WTC11 (cell line): ENCODE results near the gene ITM2A. TPM values are rescaled to one million over a fixed set of nuclear protein-coding genes. Genes with fewer than 3 reads are reported as not detected.

Experiments used
- ATAC-seq: fragments of 200-7000 bp; cut with Tn5 transposase; 2 replicates; pipeline ENCODE4 v1.10.0; 2021; ENCODE audit warnings: mild to moderate bottlenecking, moderate library complexity
- CTCF ChIA-PET: fragments of 300-600 bp; sonication (Branson Sonifier 250); formaldehyde crosslinking; loops from one replicate; lab custom pipeline; 2021; ENCODE audit warnings: antibody characterized with exemption; lab: Charles Lee
- POLR2A ChIA-PET: fragments of 350-600 bp; sonication (Branson Sonifier 250); formaldehyde crosslinking; loops from one replicate; lab custom pipeline; 2021; ENCODE audit warnings: antibody characterized with exemption; lab: Charles Lee
- DNase-seq: peaks from one replicate; pipeline ENCODE4 v3.0.0; 2021; ENCODE audit warnings: low spot score
- H3K27ac Mint-ChIP-seq: 2 replicates; pipeline ENCODE4 v1.8.0; 2021; ENCODE audit warnings: mixed read lengths
- H3K27me3 Mint-ChIP-seq: 2 replicates; pipeline ENCODE4 v1.8.0; 2021; ENCODE audit warnings: low read depth, mild to moderate bottlenecking, moderate library complexity, mixed read lengths
- H3K36me3 Mint-ChIP-seq: 2 replicates; pipeline ENCODE4 v1.8.0; 2021; ENCODE audit warnings: mixed read lengths
- H3K4me1 Mint-ChIP-seq: 2 replicates; pipeline ENCODE4 v1.8.0; 2022; ENCODE audit warnings: mixed read lengths
- H3K4me3 Mint-ChIP-seq: 2 replicates; pipeline ENCODE4 v1.8.0; 2021; ENCODE audit warnings: mild to moderate bottlenecking, moderate library complexity, mixed read lengths
- H3K9me3 Mint-ChIP-seq: 2 replicates; pipeline ENCODE4 v1.8.0; 2021; ENCODE audit warnings: mixed read lengths
- ATF1 ChIP-seq: sonication (generic); formaldehyde crosslinking; IDR thresholded peaks from 2 replicates; pipeline ENCODE4 v1.8.1; 2023; ENCODE audit warnings: mild to moderate bottlenecking, moderate library complexity, missing genetic modification reagents
- ELF4 ChIP-seq: sonication (generic); formaldehyde crosslinking; IDR thresholded peaks from 2 replicates; pipeline ENCODE4 v1.8.1; 2022; ENCODE audit warnings: low read depth, mild to moderate bottlenecking, moderate library complexity, missing genetic modification reagents
- EMX1 ChIP-seq: fragments of 250-450 bp; sonication (Bioruptor Pico); IDR thresholded peaks from 2 replicates; pipeline ENCODE4 v1.8.0; 2021; ENCODE audit warnings: mild to moderate bottlenecking
- ESRRA ChIP-seq: sonication (generic); formaldehyde crosslinking; IDR thresholded peaks from 2 replicates; pipeline ENCODE4 v1.8.1; 2022; ENCODE audit warnings: mild to moderate bottlenecking, missing genetic modification reagents, borderline replicate concordance
- ETV6 ChIP-seq: sonication (generic); formaldehyde crosslinking; IDR thresholded peaks from 2 replicates; pipeline ENCODE4 v1.8.1; 2022; ENCODE audit warnings: mild to moderate bottlenecking, missing genetic modification reagents
- HMGA2 ChIP-seq: fragments of 250-450 bp; sonication (Bioruptor Pico); IDR thresholded peaks from 2 replicates; pipeline ENCODE4 v1.4.0; 2021; ENCODE audit warnings: mild to moderate bottlenecking, moderate library complexity
- OVOL2 ChIP-seq: fragments of 250-450 bp; sonication (Bioruptor Pico); IDR thresholded peaks from 2 replicates; pipeline ENCODE4 v1.9.0; 2021; ENCODE audit warnings: mild to moderate bottlenecking, borderline replicate concordance
- SMAD3 ChIP-seq: sonication (generic); formaldehyde crosslinking; IDR thresholded peaks from 2 replicates; pipeline ENCODE4 v1.8.0; 2022; ENCODE audit warnings: missing genetic modification reagents, mild to moderate bottlenecking, borderline replicate concordance
- SMAD4 ChIP-seq: sonication (generic); formaldehyde crosslinking; IDR thresholded peaks from 2 replicates; pipeline ENCODE4 v1.8.0; 2022; ENCODE audit warnings: mild to moderate bottlenecking, missing genetic modification reagents
- SP1 ChIP-seq: sonication (generic); formaldehyde crosslinking; conservative IDR thresholded peaks from 2 replicates; pipeline ENCODE4 v1.8.1; 2022; ENCODE audit warnings: missing genetic modification reagents
- TEAD1 ChIP-seq: sonication (generic); formaldehyde crosslinking; IDR thresholded peaks from 2 replicates; pipeline ENCODE4 v1.8.0; 2022; ENCODE audit warnings: mild to moderate bottlenecking, missing genetic modification reagents
- ZNF423 ChIP-seq: fragments of 250-450 bp; sonication (Bioruptor Pico); IDR thresholded peaks from 2 replicates; pipeline ENCODE4 v2.1.2; 2022; ENCODE audit warnings: mild to moderate bottlenecking, moderate library complexity
- total RNA-seq: library from RNA; stranded (reverse); gene quantifications from 3 replicates; pipeline ENCODE4 v1.2.3, GENCODE V29; 2021
- TF ChIP-seq, protein P1 (sequence below): sonication (generic); formaldehyde crosslinking; IDR thresholded peaks from 2 replicates; pipeline ENCODE4 v1.8.1; 2023; ENCODE audit warnings: mild to moderate bottlenecking, moderate library complexity, missing genetic modification reagents
- TF ChIP-seq, protein P2 (sequence below): sonication (generic); formaldehyde crosslinking; IDR thresholded peaks from 2 replicates; pipeline ENCODE4 v1.8.0; 2022; ENCODE audit warnings: missing genetic modification reagents
- TF ChIP-seq, protein P3 (sequence below): sonication (generic); formaldehyde crosslinking; IDR thresholded peaks from 2 replicates; pipeline ENCODE4 v1.8.0; 2022; ENCODE audit warnings: mild to moderate bottlenecking, missing genetic modification reagents
- TF ChIP-seq, protein P4 (sequence below): sonication (generic); formaldehyde crosslinking; IDR thresholded peaks from 2 replicates; pipeline ENCODE4 v1.8.1; 2023; ENCODE audit warnings: mild to moderate bottlenecking, missing genetic modification reagents
- TF ChIP-seq, protein P5 (sequence below): fragments of 250-450 bp; sonication (Bioruptor Pico); IDR thresholded peaks from 2 replicates; pipeline ENCODE4 v2.1.2; 2022; ENCODE audit warnings: mild to moderate bottlenecking, moderate library complexity
- TF ChIP-seq, protein P6 (sequence below): sonication (generic); formaldehyde crosslinking; IDR thresholded peaks from 2 replicates; pipeline ENCODE4 v1.8.0; 2022; ENCODE audit warnings: mild to moderate bottlenecking, missing genetic modification reagents
- TF ChIP-seq, protein P7 (sequence below): sonication (generic); formaldehyde crosslinking; IDR thresholded peaks from 2 replicates; pipeline ENCODE4 v1.8.0; 2023; ENCODE audit warnings: mild to moderate bottlenecking, missing genetic modification reagents
- TF ChIP-seq, protein P8 (sequence below): fragments of 250-450 bp; sonication (Bioruptor Pico); IDR thresholded peaks from 2 replicates; pipeline ENCODE4 v1.9.0; 2021; ENCODE audit warnings: mild to moderate bottlenecking

The ITM2A gene
- total RNA-seq, 1 experiment from 2014 or later, result 43.4 TPM

DNA sequence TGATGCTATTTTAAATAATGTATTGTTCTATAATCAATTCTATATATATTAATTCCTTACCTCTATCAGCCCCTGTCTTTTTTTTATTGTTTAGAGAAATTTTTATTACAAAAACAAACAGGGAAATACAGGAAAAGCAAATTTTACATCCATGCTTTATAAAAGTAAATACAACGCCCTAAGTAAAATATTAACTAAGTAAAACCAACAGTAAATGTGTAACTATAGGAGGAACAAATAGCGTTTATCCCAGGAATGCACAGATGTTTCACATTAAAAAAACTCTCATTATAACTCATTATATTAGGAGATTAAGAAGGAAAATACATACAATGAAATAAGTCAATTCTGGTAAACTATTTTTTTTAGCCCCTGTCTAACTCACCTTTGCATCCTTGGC, 8.2 kb upstream of the ITM2A start:
- DNase-seq (no peak), ATAC-seq (no peak)
- H3K36me3 Mint-ChIP-seq, result no peaks in the 10 kb centered on the region
- CTCF ChIA-PET, result no interaction called here
- H3K4me3 Mint-ChIP-seq, result no peak overlapping the region
- H3K27me3 Mint-ChIP-seq, result no peaks in the 10 kb centered on the region
- POLR2A ChIA-PET, result no interaction called here
- peaks cover 7% of the 10 kb centered on the region; the same call in 1 of the 2 replicates for H3K9me3 Mint-ChIP-seq
- H3K4me1 Mint-ChIP-seq, result no peaks in the 10 kb centered on the region
- H3K27ac Mint-ChIP-seq, result no peak overlapping the region
- TF ChIP-seq, protein P1, sequence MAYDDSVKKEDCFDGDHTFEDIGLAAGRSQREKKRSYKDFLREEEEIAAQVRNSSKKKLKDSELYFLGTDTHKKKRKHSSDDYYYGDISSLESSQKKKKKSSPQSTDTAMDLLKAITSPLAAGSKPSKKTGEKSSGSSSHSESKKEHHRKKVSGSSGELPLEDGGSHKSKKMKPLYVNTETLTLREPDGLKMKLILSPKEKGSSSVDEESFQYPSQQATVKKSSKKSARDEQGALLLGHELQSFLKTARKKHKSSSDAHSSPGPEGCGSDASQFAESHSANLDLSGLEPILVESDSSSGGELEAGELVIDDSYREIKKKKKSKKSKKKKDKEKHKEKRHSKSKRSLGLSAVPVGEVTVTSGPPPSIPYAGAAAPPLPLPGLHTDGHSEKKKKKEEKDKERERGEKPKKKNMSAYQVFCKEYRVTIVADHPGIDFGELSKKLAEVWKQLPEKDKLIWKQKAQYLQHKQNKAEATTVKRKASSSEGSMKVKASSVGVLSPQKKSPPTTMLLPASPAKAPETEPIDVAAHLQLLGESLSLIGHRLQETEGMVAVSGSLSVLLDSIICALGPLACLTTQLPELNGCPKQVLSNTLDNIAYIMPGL (CRISPR knock-in tag), result no peak
- TF ChIP-seq SMAD3, result no peak
- no peak for TF ChIP-seq SP1 (CRISPR knock-in tag)
- TF ChIP-seq, protein P2, sequence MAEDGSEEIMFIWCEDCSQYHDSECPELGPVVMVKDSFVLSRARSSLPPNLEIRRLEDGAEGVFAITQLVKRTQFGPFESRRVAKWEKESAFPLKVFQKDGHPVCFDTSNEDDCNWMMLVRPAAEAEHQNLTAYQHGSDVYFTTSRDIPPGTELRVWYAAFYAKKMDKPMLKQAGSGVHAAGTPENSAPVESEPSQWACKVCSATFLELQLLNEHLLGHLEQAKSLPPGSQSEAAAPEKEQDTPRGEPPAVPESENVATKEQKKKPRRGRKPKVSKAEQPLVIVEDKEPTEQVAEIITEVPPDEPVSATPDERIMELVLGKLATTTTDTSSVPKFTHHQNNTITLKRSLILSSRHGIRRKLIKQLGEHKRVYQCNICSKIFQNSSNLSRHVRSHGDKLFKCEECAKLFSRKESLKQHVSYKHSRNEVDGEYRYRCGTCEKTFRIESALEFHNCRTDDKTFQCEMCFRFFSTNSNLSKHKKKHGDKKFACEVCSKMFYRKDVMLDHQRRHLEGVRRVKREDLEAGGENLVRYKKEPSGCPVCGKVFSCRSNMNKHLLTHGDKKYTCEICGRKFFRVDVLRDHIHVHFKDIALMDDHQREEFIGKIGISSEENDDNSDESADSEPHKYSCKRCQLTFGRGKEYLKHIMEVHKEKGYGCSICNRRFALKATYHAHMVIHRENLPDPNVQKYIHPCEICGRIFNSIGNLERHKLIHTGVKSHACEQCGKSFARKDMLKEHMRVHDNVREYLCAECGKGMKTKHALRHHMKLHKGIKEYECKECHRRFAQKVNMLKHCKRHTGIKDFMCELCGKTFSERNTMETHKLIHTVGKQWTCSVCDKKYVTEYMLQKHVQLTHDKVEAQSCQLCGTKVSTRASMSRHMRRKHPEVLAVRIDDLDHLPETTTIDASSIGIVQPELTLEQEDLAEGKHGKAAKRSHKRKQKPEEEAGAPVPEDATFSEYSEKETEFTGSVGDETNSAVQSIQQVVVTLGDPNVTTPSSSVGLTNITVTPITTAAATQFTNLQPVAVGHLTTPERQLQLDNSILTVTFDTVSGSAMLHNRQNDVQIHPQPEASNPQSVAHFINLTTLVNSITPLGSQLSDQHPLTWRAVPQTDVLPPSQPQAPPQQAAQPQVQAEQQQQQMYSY (CRISPR knock-in tag), result no peak
- no peak for TF ChIP-seq ESRRA (CRISPR knock-in tag)
- TF ChIP-seq, protein P3, sequence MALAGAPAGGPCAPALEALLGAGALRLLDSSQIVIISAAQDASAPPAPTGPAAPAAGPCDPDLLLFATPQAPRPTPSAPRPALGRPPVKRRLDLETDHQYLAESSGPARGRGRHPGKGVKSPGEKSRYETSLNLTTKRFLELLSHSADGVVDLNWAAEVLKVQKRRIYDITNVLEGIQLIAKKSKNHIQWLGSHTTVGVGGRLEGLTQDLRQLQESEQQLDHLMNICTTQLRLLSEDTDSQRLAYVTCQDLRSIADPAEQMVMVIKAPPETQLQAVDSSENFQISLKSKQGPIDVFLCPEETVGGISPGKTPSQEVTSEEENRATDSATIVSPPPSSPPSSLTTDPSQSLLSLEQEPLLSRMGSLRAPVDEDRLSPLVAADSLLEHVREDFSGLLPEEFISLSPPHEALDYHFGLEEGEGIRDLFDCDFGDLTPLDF (CRISPR knock-in tag), result no peak
- TF ChIP-seq EMX1, result no peak
- TF ChIP-seq ZNF423, result no peak
- TF ChIP-seq SMAD4 (CRISPR knock-in tag), result no peak
- TF ChIP-seq, protein P4, sequence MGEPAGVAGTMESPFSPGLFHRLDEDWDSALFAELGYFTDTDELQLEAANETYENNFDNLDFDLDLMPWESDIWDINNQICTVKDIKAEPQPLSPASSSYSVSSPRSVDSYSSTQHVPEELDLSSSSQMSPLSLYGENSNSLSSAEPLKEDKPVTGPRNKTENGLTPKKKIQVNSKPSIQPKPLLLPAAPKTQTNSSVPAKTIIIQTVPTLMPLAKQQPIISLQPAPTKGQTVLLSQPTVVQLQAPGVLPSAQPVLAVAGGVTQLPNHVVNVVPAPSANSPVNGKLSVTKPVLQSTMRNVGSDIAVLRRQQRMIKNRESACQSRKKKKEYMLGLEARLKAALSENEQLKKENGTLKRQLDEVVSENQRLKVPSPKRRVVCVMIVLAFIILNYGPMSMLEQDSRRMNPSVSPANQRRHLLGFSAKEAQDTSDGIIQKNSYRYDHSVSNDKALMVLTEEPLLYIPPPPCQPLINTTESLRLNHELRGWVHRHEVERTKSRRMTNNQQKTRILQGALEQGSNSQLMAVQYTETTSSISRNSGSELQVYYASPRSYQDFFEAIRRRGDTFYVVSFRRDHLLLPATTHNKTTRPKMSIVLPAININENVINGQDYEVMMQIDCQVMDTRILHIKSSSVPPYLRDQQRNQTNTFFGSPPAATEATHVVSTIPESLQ (CRISPR knock-in tag), result no peak
- TF ChIP-seq ELF4 (CRISPR knock-in tag), result no peak
- no peak for TF ChIP-seq OVOL2
- TF ChIP-seq, protein P5, sequence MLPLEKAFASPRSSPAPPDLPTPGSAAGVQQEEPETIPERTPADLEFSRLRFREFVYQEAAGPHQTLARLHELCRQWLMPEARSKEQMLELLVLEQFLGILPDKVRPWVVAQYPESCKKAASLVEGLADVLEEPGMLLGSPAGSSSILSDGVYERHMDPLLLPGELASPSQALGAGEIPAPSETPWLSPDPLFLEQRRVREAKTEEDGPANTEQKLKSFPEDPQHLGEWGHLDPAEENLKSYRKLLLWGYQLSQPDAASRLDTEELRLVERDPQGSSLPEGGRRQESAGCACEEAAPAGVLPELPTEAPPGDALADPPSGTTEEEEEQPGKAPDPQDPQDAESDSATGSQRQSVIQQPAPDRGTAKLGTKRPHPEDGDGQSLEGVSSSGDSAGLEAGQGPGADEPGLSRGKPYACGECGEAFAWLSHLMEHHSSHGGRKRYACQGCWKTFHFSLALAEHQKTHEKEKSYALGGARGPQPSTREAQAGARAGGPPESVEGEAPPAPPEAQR (CRISPR knock-in tag), result no peak
- no peak for TF ChIP-seq ATF1 (CRISPR knock-in tag)
- no peak for TF ChIP-seq HMGA2 (CRISPR knock-in tag)
- no peak for TF ChIP-seq ETV6 (CRISPR knock-in tag)

DNA sequence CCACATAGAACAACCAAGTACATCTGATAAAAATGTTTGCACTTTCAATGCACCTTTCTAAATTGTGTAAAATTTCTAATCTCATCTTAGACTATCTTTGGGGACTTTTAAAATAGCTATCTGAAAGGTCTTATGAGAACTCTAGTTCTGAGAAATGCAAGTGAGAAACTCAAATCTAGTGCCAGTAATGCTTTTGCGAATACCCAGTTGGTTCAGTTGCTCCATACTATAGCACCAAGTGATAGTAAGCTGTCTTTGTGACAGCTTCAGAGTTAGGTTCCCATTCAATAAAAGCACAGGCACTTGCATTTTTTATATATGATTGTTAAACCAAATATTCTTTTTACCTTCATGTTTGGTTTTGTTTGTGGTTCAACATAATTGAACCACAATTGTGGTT, 4.5 kb upstream of the ITM2A start:
- Mint-ChIP-seq H3K27me3 (no peaks in the 10 kb centered on the region), H3K27ac (no peak overlapping the region), H3K4me1 (peaks cover 19% of the 10 kb centered on the region), H3K36me3 (no peaks in the 10 kb centered on the region), H3K9me3 (peaks cover 7% of the 10 kb centered on the region; the same call in 1 of the 2 replicates), H3K4me3 (no peak overlapping the region)
- ChIA-PET POLR2A (no interaction called here), CTCF (no interaction called here)
- DNase-seq (no peak), ATAC-seq (no peak)
- TF ChIP-seq, protein P6, sequence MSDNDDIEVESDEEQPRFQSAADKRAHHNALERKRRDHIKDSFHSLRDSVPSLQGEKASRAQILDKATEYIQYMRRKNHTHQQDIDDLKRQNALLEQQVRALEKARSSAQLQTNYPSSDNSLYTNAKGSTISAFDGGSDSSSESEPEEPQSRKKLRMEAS, result no peak
- TF ChIP-seq, protein P7, sequence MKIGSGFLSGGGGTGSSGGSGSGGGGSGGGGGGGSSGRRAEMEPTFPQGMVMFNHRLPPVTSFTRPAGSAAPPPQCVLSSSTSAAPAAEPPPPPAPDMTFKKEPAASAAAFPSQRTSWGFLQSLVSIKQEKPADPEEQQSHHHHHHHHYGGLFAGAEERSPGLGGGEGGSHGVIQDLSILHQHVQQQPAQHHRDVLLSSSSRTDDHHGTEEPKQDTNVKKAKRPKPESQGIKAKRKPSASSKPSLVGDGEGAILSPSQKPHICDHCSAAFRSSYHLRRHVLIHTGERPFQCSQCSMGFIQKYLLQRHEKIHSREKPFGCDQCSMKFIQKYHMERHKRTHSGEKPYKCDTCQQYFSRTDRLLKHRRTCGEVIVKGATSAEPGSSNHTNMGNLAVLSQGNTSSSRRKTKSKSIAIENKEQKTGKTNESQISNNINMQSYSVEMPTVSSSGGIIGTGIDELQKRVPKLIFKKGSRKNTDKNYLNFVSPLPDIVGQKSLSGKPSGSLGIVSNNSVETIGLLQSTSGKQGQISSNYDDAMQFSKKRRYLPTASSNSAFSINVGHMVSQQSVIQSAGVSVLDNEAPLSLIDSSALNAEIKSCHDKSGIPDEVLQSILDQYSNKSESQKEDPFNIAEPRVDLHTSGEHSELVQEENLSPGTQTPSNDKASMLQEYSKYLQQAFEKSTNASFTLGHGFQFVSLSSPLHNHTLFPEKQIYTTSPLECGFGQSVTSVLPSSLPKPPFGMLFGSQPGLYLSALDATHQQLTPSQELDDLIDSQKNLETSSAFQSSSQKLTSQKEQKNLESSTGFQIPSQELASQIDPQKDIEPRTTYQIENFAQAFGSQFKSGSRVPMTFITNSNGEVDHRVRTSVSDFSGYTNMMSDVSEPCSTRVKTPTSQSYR (CRISPR knock-in tag), result no peak
- TF ChIP-seq, protein P8, sequence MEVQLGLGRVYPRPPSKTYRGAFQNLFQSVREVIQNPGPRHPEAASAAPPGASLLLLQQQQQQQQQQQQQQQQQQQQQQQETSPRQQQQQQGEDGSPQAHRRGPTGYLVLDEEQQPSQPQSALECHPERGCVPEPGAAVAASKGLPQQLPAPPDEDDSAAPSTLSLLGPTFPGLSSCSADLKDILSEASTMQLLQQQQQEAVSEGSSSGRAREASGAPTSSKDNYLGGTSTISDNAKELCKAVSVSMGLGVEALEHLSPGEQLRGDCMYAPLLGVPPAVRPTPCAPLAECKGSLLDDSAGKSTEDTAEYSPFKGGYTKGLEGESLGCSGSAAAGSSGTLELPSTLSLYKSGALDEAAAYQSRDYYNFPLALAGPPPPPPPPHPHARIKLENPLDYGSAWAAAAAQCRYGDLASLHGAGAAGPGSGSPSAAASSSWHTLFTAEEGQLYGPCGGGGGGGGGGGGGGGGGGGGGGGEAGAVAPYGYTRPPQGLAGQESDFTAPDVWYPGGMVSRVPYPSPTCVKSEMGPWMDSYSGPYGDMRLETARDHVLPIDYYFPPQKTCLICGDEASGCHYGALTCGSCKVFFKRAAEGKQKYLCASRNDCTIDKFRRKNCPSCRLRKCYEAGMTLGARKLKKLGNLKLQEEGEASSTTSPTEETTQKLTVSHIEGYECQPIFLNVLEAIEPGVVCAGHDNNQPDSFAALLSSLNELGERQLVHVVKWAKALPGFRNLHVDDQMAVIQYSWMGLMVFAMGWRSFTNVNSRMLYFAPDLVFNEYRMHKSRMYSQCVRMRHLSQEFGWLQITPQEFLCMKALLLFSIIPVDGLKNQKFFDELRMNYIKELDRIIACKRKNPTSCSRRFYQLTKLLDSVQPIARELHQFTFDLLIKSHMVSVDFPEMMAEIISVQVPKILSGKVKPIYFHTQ, result no peak
- TF ChIP-seq TEAD1 (CRISPR knock-in tag) (no peak), EMX1 (no peak)
